Coronary artery (tissue), 2 donors: ENCODE results near the gene PRMT1.

Experiments used
- DNase-seq: peaks from one replicate; pipeline ENCODE4 v3.0.0-alpha.2; 2017; ENCODE audit warnings: low spot score
- H3K27ac ChIP-seq, 2 donors: fragments of 200-600 bp; sonication (generic); one replicate each; pipeline ENCODE4 v1.5.1; 2016 to 2019
- H3K4me3 ChIP-seq: fragments of 200-600 bp; sonication (generic); 2 replicates; pipeline ENCODE4 v1.5.1; 2016; ENCODE audit warnings: mild to moderate bottlenecking, moderate library complexity
- TF ChIP-seq, protein P1 (sequence below): fragments of 200-600 bp; sonication (generic); IDR thresholded peaks from one replicate; pipeline ENCODE4 v1.5.1; 2019; ENCODE audit warnings: antibody characterized with exemption

PRMT1 gene

GRCh38 chr19:49651820-49652550 lies 25.1 kb upstream of the PRMT1 start:
- no peak overlapping the region for H3K4me3 ChIP-seq
- DNase-seq = no peak
- no peak overlapping the region for H3K27ac ChIP-seq
- TF ChIP-seq, protein P1, sequence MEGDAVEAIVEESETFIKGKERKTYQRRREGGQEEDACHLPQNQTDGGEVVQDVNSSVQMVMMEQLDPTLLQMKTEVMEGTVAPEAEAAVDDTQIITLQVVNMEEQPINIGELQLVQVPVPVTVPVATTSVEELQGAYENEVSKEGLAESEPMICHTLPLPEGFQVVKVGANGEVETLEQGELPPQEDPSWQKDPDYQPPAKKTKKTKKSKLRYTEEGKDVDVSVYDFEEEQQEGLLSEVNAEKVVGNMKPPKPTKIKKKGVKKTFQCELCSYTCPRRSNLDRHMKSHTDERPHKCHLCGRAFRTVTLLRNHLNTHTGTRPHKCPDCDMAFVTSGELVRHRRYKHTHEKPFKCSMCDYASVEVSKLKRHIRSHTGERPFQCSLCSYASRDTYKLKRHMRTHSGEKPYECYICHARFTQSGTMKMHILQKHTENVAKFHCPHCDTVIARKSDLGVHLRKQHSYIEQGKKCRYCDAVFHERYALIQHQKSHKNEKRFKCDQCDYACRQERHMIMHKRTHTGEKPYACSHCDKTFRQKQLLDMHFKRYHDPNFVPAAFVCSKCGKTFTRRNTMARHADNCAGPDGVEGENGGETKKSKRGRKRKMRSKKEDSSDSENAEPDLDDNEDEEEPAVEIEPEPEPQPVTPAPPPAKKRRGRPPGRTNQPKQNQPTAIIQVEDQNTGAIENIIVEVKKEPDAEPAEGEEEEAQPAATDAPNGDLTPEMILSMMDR = no peak

DNA sequence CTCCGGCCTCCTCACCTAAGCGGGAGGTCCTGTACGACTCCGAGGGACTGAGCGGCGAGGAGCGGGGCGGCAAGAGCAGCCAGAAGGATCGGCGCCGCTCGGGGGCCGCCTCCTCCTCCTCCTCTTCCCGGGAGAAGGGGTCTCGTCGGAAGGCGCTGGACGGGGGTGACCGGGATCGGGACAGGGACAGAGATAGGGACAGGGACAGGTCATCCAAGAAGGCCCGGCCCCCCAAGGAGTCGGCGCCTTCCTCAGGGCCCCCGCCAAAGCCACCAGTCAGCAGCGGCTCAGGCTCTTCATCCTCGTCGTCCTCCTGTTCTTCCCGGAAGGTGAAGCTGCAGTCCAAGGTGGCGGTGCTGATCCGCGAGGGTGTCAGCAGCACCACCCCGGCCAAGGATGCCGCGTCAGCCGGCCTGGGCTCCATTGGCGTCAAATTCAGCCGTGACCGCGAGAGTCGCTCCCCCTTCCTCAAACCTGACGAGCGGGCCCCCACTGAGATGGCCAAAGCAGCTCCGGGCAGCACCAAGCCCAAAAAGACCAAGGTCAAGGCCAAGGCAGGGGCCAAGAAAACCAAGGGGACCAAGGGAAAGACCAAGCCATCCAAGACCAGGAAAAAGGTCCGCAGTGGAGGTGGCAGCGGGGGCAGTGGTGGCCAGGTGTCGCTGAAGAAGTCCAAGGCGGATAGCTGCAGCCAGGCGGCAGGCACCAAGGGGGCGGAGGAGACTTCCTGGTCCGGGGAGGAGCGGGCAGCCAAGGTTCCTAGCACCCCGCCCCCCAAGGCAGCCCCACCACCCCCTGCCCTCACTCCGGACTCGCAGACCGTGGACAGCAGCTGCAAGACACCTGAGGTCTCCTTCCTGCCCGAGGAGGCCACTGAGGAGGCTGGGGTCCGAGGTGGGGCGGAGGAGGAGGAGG lies 24.3 kb upstream of the PRMT1 start:
- TF ChIP-seq, protein P1 = no peak
- H3K27ac ChIP-seq = no peak overlapping the region
- DNase-seq = no peak
- no peak overlapping the region for H3K4me3 ChIP-seq

DNA sequence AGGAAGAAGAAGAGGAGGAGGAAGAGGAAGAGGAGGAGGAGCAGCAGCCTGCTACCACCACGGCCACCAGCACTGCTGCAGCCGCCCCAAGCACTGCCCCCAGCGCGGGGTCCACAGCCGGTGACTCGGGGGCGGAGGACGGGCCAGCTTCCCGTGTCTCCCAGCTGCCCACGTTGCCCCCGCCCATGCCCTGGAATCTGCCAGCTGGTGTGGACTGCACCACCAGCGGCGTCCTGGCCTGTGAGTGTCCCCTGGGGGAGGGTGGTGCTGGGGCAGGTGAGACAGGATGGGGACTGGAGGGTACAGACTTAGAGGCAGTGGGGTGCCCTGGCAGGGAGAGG lies 23.6 kb upstream of the PRMT1 start:
- TF ChIP-seq, protein P1 = no peak
- H3K4me3 ChIP-seq = no peak overlapping the region
- no peak for DNase-seq
- H3K27ac ChIP-seq = no peak overlapping the region

GRCh38 chr19:49654581-49654980 lies 22.5 kb upstream of the PRMT1 start:
- DNase-seq = no peak
- TF ChIP-seq, protein P1 = no peak
- Histone ChIP-seq H3K27ac (no peak overlapping the region), H3K4me3 (no peak overlapping the region)

GRCh38 chr19:49655570-49656455 lies 21.3 kb upstream of the PRMT1 start:
- H3K4me3 ChIP-seq = no peak overlapping the region

GRCh38 chr19:49656456-49657109 lies 20.5 kb upstream of the PRMT1 start:
- no peak for DNase-seq
- no peak overlapping the region for H3K4me3 ChIP-seq
- H3K27ac ChIP-seq = no peak overlapping the region
- TF ChIP-seq, protein P1 = no peak

More at GRCh38 chr19:49655570-49656455, 21.3 kb upstream of the PRMT1 start:
- TF ChIP-seq, protein P1 = no peak
- no peak overlapping the region for H3K27ac ChIP-seq
- DNase-seq = no peak
